GM20431 (cell line): ENCODE data around the gene TTLL8.

Experiments
- in situ Hi-C: fragments of 300-500 bp; cut with MseI, MboI; formaldehyde crosslinking; loops from one replicate; pipeline ENCODE4 v1.15.0; 2020; ENCODE audit warnings: low sequenced_read_pairs; ENCODE audit not compliant: unreplicated experiment

TTLL8 gene

GRCh38 chr22:49971232-49972162, 86.6 kb downstream of the TTLL8 start:
- in situ Hi-C loops, result no loop called here

- in situ Hi-C loops, result no loop called here
These were observed 87.4 kb downstream of the TTLL8 start for GRCh38 chr22:49970528-49971231.

GRCh38 chr22:49969751-49970527, 88.2 kb downstream of the TTLL8 start:
- in situ Hi-C loops, result no loop called here

GRCh38 chr22:49968831-49969661, 89.1 kb downstream of the TTLL8 start:
- in situ Hi-C loops, result no loop called here
